PC-9 (cell line): Measurements from ENCODE around the gene NUP62. TPM values are rescaled to one million over a fixed set of nuclear protein-coding genes. Genes with fewer than 3 reads are reported as not detected.
"Not testable (repeated sequence)": the region's sequence is repeated elsewhere in the genome, so short reads cannot be mapped to it uniquely, and the experiment has no call there.

Experiments used
- BruUV-seq: library from RNA; stranded (reverse); fragments of 400-500 nt; replicated peaks from 2 replicates; lab custom pipeline; 2021; lab: Mats Ljungman, UMichigan
- CTCF ChIA-PET: fragments of 300-600 bp; sonication (Branson Sonifier 250); formaldehyde crosslinking; loops from one replicate; lab custom pipeline; 2022; ENCODE audit warnings: antibody characterized with exemption; lab: Charles Lee
- POLR2A ChIA-PET: fragments of 300-600 bp; sonication (Branson Sonifier 250); formaldehyde crosslinking; loops from one replicate; lab custom pipeline; 2022; ENCODE audit warnings: antibody characterized with exemption; ENCODE audit not compliant: unreplicated experiment; lab: Charles Lee
- DNase-seq, 2 experiments: peaks; one replicate each; pipeline versions ENCODE4 v3.0.0 to v3.0.0-alpha.2; 2015 to 2022; ENCODE audit warnings: mixed read lengths in 1 of 2
- H2AFZ ChIP-seq: fragments of 200-600 bp; sonication (generic); 2 replicates; pipeline ENCODE4 v1.8.1; 2017; ENCODE audit warnings: antibody characterized with exemption
- H3F3A ChIP-seq: fragments of 200-600 bp; sonication (generic); 2 replicates; pipeline ENCODE4 v1.8.1; 2017; ENCODE audit warnings: antibody characterized with exemption, mild to moderate bottlenecking, low read depth; ENCODE audit not compliant: insufficient read depth
- H3K27ac ChIP-seq: fragments of 200-600 bp; sonication (generic); 2 replicates; pipeline ENCODE4 v1.6.1; 2016; ENCODE audit warnings: mixed run types
- H3K27me3 ChIP-seq: fragments of 200-600 bp; sonication (generic); 2 replicates; pipeline ENCODE4 v1.6.1; 2016; ENCODE audit warnings: low read depth, mixed run types; ENCODE audit not compliant: insufficient read depth
- H3K36me3 ChIP-seq: fragments of 200-600 bp; sonication (generic); 2 replicates; pipeline ENCODE4 v1.6.1; 2016; ENCODE audit warnings: low read depth, mixed run types
- H3K4me1 ChIP-seq: fragments of 200-600 bp; sonication (generic); replicated peaks from 2 replicates; pipeline ENCODE4 v1.6.1; 2016; ENCODE audit warnings: mixed run types; ENCODE audit not compliant: insufficient read depth
- H3K4me2 ChIP-seq: fragments of 200-600 bp; sonication (generic); 2 replicates; pipeline ENCODE4 v1.6.1; 2017; ENCODE audit warnings: mixed run types
- H3K4me3 ChIP-seq: fragments of 200-600 bp; sonication (generic); 2 replicates; pipeline ENCODE4 v1.6.1; 2016; ENCODE audit warnings: mixed run types
- H3K79me2 ChIP-seq: fragments of 200-600 bp; sonication (generic); 2 replicates; pipeline ENCODE4 v1.6.1; 2017; ENCODE audit warnings: low read depth, mixed run types
- H3K9me2 ChIP-seq: fragments of 200-600 bp; sonication (generic); 2 replicates; pipeline ENCODE4 v1.8.1; 2017; ENCODE audit warnings: mild to moderate bottlenecking; ENCODE audit not compliant: insufficient read depth
- H3K9me3 ChIP-seq: fragments of 200-600 bp; sonication (generic); 2 replicates; pipeline ENCODE4 v1.8.1; 2016; ENCODE audit warnings: low read depth; ENCODE audit not compliant: insufficient read depth
- H4K20me1 ChIP-seq: fragments of 200-600 bp; sonication (generic); 2 replicates; pipeline ENCODE4 v1.8.1; 2017; ENCODE audit not compliant: insufficient read depth
- EZH2 ChIP-seq: fragments of 200-600 bp; sonication (generic); IDR thresholded peaks from 2 replicates; pipeline ENCODE4 v1.8.0; 2017; ENCODE audit warnings: antibody characterized with exemption, low read depth
- intact Hi-C: fragments of 100-400 bp; cut with micrococcal nuclease; formaldehyde crosslinking; loops from one replicate; pipeline ENCODE4 v1.10.0; 2022; ENCODE audit not compliant: unreplicated experiment
- total RNA-seq: library from RNA; stranded (reverse); gene quantifications from 2 replicates; pipeline ENCODE4 v1.2.3, GENCODE V29; 2021
- TF ChIP-seq, protein P1 (sequence below): fragments of 200-600 bp; sonication (generic); conservative IDR thresholded peaks from 2 replicates; pipeline ENCODE4 v1.6.1; 2017; ENCODE audit warnings: mixed run types, antibody characterized with exemption, mild to moderate bottlenecking, moderate library complexity

Gene NUP62
- total RNA-seq, 1 experiment from 2014 or later = 101 TPM

DNA sequence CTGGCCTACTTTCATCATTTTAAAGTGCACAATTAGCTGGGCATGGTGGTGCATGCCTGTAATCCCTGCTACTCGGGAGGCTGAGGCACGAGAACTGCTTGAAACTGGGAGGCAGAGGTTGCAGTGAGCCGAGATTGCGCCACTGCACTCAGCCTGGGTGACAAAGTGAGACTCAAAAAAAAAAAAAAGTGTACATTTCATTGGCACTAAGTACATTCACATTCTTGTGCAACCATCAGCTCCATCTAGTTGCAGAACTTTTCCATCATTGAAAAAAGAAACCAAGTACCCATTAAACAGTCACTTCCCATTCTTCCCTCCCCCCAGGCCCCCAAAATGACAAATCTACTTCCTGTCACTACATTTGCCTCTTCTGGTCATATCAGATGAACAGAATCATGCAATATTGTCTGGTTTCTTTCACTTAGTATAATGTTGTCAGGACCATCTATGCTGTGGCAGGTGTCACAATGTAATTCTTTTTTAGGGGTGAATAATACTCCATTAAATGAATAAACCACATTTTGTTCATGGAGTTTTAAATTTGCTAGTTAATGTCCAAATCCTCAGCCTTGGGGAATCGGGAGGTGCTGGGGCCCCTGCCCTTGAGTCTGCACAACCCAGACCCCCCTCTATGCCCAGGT is 39.1 kb upstream of the NUP62 start:
- TF ChIP-seq EZH2 = no peak
- TF ChIP-seq, protein P1, sequence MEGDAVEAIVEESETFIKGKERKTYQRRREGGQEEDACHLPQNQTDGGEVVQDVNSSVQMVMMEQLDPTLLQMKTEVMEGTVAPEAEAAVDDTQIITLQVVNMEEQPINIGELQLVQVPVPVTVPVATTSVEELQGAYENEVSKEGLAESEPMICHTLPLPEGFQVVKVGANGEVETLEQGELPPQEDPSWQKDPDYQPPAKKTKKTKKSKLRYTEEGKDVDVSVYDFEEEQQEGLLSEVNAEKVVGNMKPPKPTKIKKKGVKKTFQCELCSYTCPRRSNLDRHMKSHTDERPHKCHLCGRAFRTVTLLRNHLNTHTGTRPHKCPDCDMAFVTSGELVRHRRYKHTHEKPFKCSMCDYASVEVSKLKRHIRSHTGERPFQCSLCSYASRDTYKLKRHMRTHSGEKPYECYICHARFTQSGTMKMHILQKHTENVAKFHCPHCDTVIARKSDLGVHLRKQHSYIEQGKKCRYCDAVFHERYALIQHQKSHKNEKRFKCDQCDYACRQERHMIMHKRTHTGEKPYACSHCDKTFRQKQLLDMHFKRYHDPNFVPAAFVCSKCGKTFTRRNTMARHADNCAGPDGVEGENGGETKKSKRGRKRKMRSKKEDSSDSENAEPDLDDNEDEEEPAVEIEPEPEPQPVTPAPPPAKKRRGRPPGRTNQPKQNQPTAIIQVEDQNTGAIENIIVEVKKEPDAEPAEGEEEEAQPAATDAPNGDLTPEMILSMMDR = no peak
- Histone ChIP-seq H3K9me3 (no peaks in the 10 kb centered on the region), H4K20me1 (no peaks in the 10 kb centered on the region), H3K4me2 (no peak overlapping the region), H3K79me2 (no peaks in the 10 kb centered on the region), H2AFZ (no peak overlapping the region), H3K27ac (no peak overlapping the region), H3K9me2 (no peaks in the 10 kb centered on the region), H3K27me3 (peaks cover 39% of the 10 kb centered on the region), H3K4me1 (no peaks in the 10 kb centered on the region), H3K4me3 (no peak overlapping the region), H3K36me3 (no peaks in the 10 kb centered on the region), H3F3A (no peaks in the 10 kb centered on the region)
- peak in 1 of 2 experiments; percentile 46 for DNase-seq
- CTCF ChIA-PET = no interaction called here
- POLR2A ChIA-PET = no interaction called here
- intact Hi-C loops = no loop called here
- no TSS peak for BruUV-seq

DNA sequence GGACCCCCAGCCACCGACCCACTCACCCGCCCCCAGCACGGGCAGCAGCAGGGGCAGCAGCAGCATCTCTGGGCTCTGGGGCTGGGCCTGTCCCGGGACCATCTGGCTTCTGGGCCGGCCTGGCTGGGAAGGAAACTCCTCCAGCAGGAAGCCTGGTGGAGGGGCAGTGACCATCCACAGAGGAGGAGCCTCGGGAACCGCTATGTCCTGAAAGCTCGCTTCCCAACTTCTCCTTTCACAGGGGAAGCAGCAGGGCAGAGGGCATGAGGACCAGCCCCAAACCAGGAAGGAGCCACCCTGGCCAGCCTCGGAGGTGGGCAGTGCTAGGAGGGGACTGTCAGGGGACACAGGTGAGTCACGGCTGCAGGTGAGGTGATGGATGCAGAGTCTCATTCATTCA is 31.7 kb upstream of the NUP62 start, which contains the start of gene SIGLEC11:
Gene SIGLEC11, minus strand, starts transcription at position 193 of the 400 bp plus-strand sequence. Its CDS starts 91 bp downstream, at position 102.
- H2AFZ ChIP-seq, H3K9me2 ChIP-seq, H3K4me1 ChIP-seq, BruUV-seq, H3K4me3 ChIP-seq, CTCF ChIA-PET, H3K79me2 ChIP-seq, DNase-seq, intact Hi-C loops, H3K9me3 ChIP-seq, H3K27ac ChIP-seq, POLR2A ChIA-PET, H3K36me3 ChIP-seq, H4K20me1 ChIP-seq, H3K4me2 ChIP-seq, H3F3A ChIP-seq: not testable (repeated sequence)
- peaks cover 29% of the 10 kb centered on the region for H3K27me3 ChIP-seq

DNA sequence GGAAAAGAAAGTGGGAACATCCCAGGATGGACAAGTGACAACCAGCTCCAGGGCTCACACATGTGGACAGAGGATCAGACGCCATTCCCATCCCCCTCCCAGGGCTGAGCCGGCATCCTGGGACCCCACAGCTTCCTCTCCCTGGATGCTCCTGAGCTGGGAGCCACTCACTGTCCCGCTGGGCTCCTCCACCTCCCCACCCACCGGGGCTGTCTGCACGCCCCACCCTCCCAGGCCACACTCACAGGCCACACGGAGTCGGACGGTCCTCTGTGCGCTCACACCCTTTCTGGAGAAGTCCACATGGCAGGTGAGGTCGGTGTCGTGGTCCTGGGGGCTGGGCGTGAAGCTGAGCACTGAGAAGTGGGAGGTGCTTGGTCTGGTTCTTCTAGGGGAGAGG is 30.6 kb upstream of the NUP62 start:
- BruUV-seq, H3K79me2 ChIP-seq, CTCF ChIA-PET, H3K4me3 ChIP-seq, POLR2A ChIA-PET, H3K9me2 ChIP-seq, H3F3A ChIP-seq, intact Hi-C loops, H3K9me3 ChIP-seq, H3K4me2 ChIP-seq, H3K36me3 ChIP-seq, DNase-seq, H2AFZ ChIP-seq, H4K20me1 ChIP-seq, H3K27ac ChIP-seq: not testable (repeated sequence)
- H3K4me1 ChIP-seq = peaks cover 13% of the 10 kb centered on the region
- H3K27me3 ChIP-seq = peaks cover 27% of the 10 kb centered on the region

DNA sequence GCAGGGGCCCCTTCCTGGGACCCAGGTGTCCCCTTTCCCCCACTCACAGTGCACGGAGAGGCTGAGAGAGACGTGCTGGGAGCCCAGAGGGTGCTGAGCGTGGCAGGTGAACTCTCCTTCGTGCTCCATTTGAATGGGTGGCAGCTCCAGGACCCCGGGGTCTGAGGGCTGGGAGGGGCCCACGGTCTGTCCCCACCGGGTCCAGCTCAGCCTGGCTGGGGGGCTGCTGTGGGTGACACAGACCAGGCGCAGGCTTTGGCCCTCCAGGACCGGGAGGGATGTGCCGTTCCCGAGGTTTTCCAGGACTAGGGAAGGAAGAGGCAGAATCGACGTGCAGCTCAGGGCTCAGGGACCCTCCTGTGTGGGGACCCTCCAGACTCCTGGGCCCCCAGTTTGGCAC is 29.3 kb upstream of the NUP62 start:
- H3K36me3 ChIP-seq, H3K79me2 ChIP-seq, H3K27ac ChIP-seq, intact Hi-C loops, BruUV-seq, H3K4me2 ChIP-seq, H4K20me1 ChIP-seq, DNase-seq, H3K4me3 ChIP-seq, H3K9me3 ChIP-seq, H3K9me2 ChIP-seq, H2AFZ ChIP-seq, CTCF ChIA-PET, POLR2A ChIA-PET: not testable (repeated sequence)
- peaks cover 22% of the 10 kb centered on the region for H3K27me3 ChIP-seq
- H3F3A ChIP-seq = peaks cover 14% of the 10 kb centered on the region
- H3K4me1 ChIP-seq = peaks cover 26% of the 10 kb centered on the region

DNA sequence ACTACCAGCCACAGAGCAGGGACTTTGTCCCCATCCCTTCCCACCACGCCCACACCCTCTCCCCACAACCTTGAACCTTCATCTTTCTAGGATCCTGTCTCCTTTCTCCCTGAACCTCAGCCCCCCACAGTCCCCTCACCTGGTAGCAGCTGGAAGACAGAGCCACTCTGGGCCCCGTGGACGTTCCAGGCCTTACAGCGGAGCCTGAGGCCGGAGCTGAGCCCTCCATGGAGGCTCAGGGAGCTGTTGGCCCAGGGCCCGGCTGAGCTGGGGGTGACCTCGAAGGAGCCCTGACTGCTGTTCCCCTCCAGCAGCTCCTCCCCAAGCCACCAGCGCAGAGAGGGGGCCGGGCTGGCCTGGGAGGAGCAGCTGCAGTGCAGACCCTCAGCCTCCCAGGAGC is 28.8 kb upstream of the NUP62 start:
- POLR2A ChIA-PET, H3K27ac ChIP-seq, H4K20me1 ChIP-seq, DNase-seq, H3K9me3 ChIP-seq, CTCF ChIA-PET, H3K79me2 ChIP-seq, H2AFZ ChIP-seq, H3K36me3 ChIP-seq, H3K4me2 ChIP-seq, H3K4me3 ChIP-seq, H3K9me2 ChIP-seq, intact Hi-C loops, BruUV-seq: not testable (repeated sequence)
- Histone ChIP-seq H3F3A (peaks cover 16% of the 10 kb centered on the region), H3K4me1 (peaks cover 31% of the 10 kb centered on the region), H3K27me3 (peaks cover 18% of the 10 kb centered on the region)
